Panc1 (cell line): Measurements from ENCODE around the gene MYL5.

Experiments
- POLR2AphosphoS5 ChIP-seq: IDR thresholded peaks from 2 replicates; pipeline ENCODE4 v1.6.1; 2012; ENCODE audit warnings: mild to moderate bottlenecking, low read depth, low read length, moderate library complexity
- SIN3A ChIP-seq: IDR thresholded peaks from 2 replicates; pipeline ENCODE4 v1.6.1; 2012; ENCODE audit warnings: low read depth, mild to moderate bottlenecking, low read length, moderate library complexity, borderline replicate concordance; ENCODE audit not compliant: insufficient read depth
- TCF7L2 ChIP-seq: IDR thresholded peaks from 2 replicates; pipeline ENCODE4 v1.6.1; 2011; ENCODE audit warnings: mild to moderate bottlenecking, low read depth, low read length, inconsistent platforms
- TF ChIP-seq, protein P1 (sequence below): fragments of 450-650 bp; IDR thresholded peaks from 2 replicates; pipeline ENCODE4 v1.5.1; 2017; ENCODE audit warnings: mild to moderate bottlenecking
- TF ChIP-seq, protein P2 (sequence below), 2 experiments: IDR thresholded peaks; 2 replicates each; pipeline ENCODE4 v1.6.1; 2011 to 2012; ENCODE audit warnings: low read depth in 2 of 2, control low read depth in 1 of 2, low read length in 1 of 2, mild to moderate bottlenecking in 1 of 2, moderate library complexity in 1 of 2; ENCODE audit not compliant: insufficient read depth in 1 of 2

DNA sequence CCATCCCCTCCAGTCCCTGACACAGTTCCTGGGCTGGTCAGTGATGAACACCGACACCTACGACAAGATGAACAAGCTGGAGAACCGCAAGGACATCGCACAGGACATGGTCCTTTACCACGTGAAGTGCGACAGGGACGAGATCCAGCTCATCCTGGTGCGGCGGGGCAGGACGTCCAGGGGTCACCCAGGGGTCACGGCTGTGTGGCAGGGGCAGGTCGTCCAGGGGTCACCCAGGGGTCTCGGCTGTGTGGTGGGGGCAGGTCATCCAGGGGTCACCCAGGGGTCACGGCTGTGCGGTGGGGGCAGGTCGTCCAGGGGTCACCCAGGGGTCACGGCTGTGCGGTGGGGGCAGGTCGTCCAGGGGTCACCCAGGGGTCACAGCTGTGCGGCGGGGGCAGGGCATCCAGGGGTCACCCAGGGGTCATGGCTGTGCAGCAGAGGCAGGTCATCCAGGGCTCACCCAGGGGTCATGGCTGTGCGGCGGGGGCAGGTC is 17.0 kb upstream of the MYL5 start:
- TF ChIP-seq SIN3A (no peak), POLR2AphosphoS5 (no peak), TCF7L2 (no peak)
- TF ChIP-seq, protein P1, sequence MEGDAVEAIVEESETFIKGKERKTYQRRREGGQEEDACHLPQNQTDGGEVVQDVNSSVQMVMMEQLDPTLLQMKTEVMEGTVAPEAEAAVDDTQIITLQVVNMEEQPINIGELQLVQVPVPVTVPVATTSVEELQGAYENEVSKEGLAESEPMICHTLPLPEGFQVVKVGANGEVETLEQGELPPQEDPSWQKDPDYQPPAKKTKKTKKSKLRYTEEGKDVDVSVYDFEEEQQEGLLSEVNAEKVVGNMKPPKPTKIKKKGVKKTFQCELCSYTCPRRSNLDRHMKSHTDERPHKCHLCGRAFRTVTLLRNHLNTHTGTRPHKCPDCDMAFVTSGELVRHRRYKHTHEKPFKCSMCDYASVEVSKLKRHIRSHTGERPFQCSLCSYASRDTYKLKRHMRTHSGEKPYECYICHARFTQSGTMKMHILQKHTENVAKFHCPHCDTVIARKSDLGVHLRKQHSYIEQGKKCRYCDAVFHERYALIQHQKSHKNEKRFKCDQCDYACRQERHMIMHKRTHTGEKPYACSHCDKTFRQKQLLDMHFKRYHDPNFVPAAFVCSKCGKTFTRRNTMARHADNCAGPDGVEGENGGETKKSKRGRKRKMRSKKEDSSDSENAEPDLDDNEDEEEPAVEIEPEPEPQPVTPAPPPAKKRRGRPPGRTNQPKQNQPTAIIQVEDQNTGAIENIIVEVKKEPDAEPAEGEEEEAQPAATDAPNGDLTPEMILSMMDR: no peak
- TF ChIP-seq, protein P2, sequence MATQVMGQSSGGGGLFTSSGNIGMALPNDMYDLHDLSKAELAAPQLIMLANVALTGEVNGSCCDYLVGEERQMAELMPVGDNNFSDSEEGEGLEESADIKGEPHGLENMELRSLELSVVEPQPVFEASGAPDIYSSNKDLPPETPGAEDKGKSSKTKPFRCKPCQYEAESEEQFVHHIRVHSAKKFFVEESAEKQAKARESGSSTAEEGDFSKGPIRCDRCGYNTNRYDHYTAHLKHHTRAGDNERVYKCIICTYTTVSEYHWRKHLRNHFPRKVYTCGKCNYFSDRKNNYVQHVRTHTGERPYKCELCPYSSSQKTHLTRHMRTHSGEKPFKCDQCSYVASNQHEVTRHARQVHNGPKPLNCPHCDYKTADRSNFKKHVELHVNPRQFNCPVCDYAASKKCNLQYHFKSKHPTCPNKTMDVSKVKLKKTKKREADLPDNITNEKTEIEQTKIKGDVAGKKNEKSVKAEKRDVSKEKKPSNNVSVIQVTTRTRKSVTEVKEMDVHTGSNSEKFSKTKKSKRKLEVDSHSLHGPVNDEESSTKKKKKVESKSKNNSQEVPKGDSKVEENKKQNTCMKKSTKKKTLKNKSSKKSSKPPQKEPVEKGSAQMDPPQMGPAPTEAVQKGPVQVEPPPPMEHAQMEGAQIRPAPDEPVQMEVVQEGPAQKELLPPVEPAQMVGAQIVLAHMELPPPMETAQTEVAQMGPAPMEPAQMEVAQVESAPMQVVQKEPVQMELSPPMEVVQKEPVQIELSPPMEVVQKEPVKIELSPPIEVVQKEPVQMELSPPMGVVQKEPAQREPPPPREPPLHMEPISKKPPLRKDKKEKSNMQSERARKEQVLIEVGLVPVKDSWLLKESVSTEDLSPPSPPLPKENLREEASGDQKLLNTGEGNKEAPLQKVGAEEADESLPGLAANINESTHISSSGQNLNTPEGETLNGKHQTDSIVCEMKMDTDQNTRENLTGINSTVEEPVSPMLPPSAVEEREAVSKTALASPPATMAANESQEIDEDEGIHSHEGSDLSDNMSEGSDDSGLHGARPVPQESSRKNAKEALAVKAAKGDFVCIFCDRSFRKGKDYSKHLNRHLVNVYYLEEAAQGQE (IDR thresholded peaks at IDR 0.05; ENCODE audit: insufficient read depth in 1 of 2, low read depth in 2 of 2, low read length in 1 of 2): no peak
